HAP-1 (cell line): ENCODE measurements around the gene PLD2.
"Not testable (repeated sequence)": the region's sequence is repeated elsewhere in the genome, so short reads cannot be mapped to it uniquely, and the experiment has no call there.

Experiments
- DNase-seq, 2 experiments: peaks; one replicate each; pipeline ENCODE4 v3.0.0-alpha.2; 2016 to 2020; ENCODE audit warnings: low spot score in 2 of 2
- H3K27me3 ChIP-seq: fragments of 250-450 bp; sonication (Bioruptor Pico); 2 replicates; pipeline ENCODE4 v1.5.1; 2020; ENCODE audit warnings: low read depth, mild to moderate bottlenecking, moderate library complexity
- H3K36me3 ChIP-seq: fragments of 250-450 bp; sonication (Bioruptor Pico); replicated peaks from 2 replicates; pipeline ENCODE4 v1.5.1; 2020; ENCODE audit warnings: mild to moderate bottlenecking
- H3K4me1 ChIP-seq: fragments of 250-450 bp; sonication (Bioruptor Pico); 2 replicates; pipeline ENCODE4 v1.5.1; 2020; ENCODE audit warnings: mild to moderate bottlenecking
- H3K4me3 ChIP-seq: fragments of 250-450 bp; sonication (Bioruptor Pico); 2 replicates; pipeline ENCODE4 v1.5.1; 2020; ENCODE audit warnings: mild to moderate bottlenecking, moderate library complexity
- H3K9me3 ChIP-seq: fragments of 250-450 bp; sonication (Bioruptor Pico); 2 replicates; pipeline ENCODE4 v1.5.1; 2020; ENCODE audit warnings: mild to moderate bottlenecking, moderate library complexity
- in situ Hi-C: fragments of 300-500 bp; cut with MboI; formaldehyde crosslinking; loops from 3 replicates; pipeline ENCODE4 v1.14.3; 2020; ENCODE audit warnings: low sequenced_read_pairs, inconsistent platforms, mixed read lengths

Gene PLD2

GRCh38 chr17:4806456-4806776, 536 bp upstream of the PLD2 start:
- no peaks in the 10 kb centered on the region for H3K9me3 ChIP-seq
- no peaks in the 10 kb centered on the region for H3K27me3 ChIP-seq
- peak overlapping the region; percentile 44 for H3K4me3 ChIP-seq
- peaks cover 17% of the 10 kb centered on the region for H3K36me3 ChIP-seq
- H3K4me1 ChIP-seq = no peaks in the 10 kb centered on the region
- in situ Hi-C loops = no loop called here
- peak; percentile 51 to 65 for DNase-seq

GRCh38 chr17:4807605-4808377, 839 bp downstream of the PLD2 start:
- H3K4me3 ChIP-seq = peak overlapping the region; percentile 77
- H3K4me1 ChIP-seq = no peaks in the 10 kb centered on the region
- no peaks in the 10 kb centered on the region for H3K9me3 ChIP-seq
- H3K36me3 ChIP-seq = peaks cover 17% of the 10 kb centered on the region
- H3K27me3 ChIP-seq = no peaks in the 10 kb centered on the region
- DNase-seq = no peak
- in situ Hi-C loops = no loop called here

DNA sequence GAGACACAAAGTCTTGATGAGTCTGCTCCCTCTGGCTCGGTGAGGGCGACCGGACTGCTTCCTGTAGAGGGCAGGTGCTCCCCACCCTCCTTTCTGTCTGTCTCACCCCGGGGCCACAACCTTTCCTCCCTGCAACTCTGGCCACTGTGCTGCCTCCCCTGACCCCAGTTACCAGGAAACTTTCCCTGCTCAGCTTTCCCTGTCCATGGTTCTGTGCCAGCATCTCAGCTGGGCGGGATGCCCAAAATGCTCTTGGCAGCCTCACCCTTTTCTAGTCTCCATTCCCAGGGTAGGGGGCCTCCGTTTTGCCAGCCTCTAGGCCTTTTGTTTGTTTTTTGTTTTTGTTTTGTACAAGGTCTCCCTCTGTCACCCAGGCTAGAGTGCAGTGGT, 1.4 kb downstream of the PLD2 start:
- Histone ChIP-seq H3K27me3 (no peaks in the 10 kb centered on the region), H3K36me3 (peaks cover 17% of the 10 kb centered on the region), H3K4me1 (no peaks in the 10 kb centered on the region), H3K9me3 (no peaks in the 10 kb centered on the region), H3K4me3 (no peak overlapping the region)
- DNase-seq = no peak
- in situ Hi-C loops = no loop called here

DNA sequence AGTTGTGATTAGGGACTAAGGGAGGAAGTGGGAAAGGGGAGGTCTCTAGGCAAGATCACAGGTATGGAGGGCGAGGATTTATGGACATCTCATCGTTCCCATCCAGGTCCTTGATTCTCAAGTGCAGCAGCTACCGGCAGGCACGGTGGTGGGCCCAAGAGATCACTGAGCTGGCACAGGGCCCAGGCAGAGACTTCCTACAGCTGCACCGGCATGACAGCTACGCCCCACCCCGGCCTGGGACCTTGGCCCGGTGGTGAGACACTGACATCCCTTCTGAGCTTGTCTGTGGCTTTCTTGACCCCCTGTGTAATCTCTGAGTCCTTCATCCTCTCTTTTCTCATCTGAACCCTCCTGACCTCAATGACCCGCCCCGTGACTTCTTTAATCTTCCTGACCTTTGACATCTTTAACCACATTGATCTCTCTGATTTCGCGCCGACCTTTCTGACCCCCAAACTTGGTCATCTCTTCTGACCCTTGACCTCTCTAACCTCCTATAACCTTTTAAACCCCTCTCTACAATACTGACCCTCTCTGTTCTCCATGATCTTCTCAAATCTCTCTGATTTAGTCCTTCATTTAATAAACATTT, 3.8 kb downstream of the PLD2 start:
- Histone ChIP-seq H3K4me1 (no peaks in the 10 kb centered on the region), H3K9me3 (no peaks in the 10 kb centered on the region), H3K27me3 (no peaks in the 10 kb centered on the region), H3K36me3 (peaks cover 22% of the 10 kb centered on the region), H3K4me3 (no peak overlapping the region)
- DNase-seq = no peak
- in situ Hi-C loops = no loop called here

DNA sequence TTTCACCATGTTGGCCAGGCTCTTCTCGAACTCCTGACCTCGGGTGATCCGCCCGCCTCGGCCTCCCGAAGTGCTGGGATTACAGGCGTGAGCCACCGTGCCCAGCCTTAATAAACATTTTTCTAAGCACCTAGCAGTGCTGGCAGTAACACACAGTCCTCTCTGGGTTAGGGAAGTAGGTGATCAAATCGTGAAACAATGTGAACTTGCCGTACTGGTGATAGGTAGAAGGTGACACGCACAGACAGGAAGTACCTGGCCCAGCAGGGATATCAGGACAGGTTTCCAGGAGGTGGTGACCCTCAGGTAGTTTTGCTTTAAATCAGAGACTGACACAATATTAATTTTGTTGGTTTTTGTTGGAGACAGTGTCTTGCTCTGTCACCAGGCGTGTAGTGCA, 4.5 kb downstream of the PLD2 start:
- DNase-seq = no peak
- H3K9me3 ChIP-seq = no peaks in the 10 kb centered on the region
- peaks cover 26% of the 10 kb centered on the region for H3K36me3 ChIP-seq
- no peak overlapping the region for H3K4me3 ChIP-seq
- H3K4me1 ChIP-seq = no peaks in the 10 kb centered on the region
- no peaks in the 10 kb centered on the region for H3K27me3 ChIP-seq
- in situ Hi-C loops = no loop called here

- no peak for DNase-seq
- Histone ChIP-seq H3K36me3 (peaks cover 34% of the 10 kb centered on the region), H3K9me3 (no peaks in the 10 kb centered on the region), H3K4me1 (no peaks in the 10 kb centered on the region), H3K4me3 (no peak overlapping the region), H3K27me3 (no peaks in the 10 kb centered on the region)
- in situ Hi-C loops = no loop called here
Measured at GRCh38 chr17:4812690-4813089, 5.7 kb downstream of the PLD2 start.

DNA sequence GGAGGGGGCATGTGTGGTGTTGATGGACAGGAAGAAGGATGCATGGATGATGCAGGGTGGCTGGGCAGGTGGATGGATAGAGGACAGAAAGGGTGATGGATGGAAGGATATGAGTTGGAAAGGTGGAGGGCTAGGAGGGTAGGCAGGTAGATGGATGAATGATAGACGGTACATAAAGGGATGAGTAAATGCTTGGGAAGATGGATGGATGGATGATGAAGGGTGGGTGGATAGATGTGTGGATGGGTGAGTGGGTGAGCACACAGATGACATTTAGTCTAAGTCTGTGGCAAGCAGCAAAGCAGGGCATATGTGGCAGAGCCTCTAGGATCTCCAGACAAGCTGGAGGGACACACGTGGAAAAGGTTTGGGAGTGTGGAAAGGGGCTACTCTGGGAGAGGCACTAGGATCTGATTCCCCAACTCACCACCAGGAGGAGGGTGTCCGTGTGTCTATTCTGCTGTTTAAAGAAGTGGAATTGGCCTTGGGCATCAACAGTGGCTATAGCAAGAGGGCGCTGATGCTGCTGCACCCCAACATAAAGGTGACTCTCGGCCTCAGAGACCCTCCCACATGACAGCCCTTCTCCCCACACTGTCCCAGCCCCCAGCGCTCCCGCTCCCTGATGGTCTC, 8.2 kb downstream of the PLD2 start:
- in situ Hi-C loops = no loop called here
- Histone ChIP-seq H3K36me3 (peaks cover 25% of the 10 kb centered on the region), H3K9me3 (no peaks in the 10 kb centered on the region), H3K4me1 (no peaks in the 10 kb centered on the region), H3K27me3 (no peaks in the 10 kb centered on the region), H3K4me3 (no peak overlapping the region)
- DNase-seq = no peak

- H3K9me3 ChIP-seq = no peaks in the 10 kb centered on the region
- DNase-seq = no peak
- H3K36me3 ChIP-seq = peaks cover 16% of the 10 kb centered on the region
- H3K4me1 ChIP-seq = no peaks in the 10 kb centered on the region
- in situ Hi-C loops = no loop called here
- no peak overlapping the region for H3K4me3 ChIP-seq
- no peaks in the 10 kb centered on the region for H3K27me3 ChIP-seq
Measured at GRCh38 chr17:4816826-4817225, 9.9 kb downstream of the PLD2 start.

- Histone ChIP-seq H3K9me3 (no peaks in the 10 kb centered on the region), H3K36me3 (peaks cover 16% of the 10 kb centered on the region), H3K4me3 (no peak overlapping the region), H3K27me3 (no peaks in the 10 kb centered on the region), H3K4me1 (no peaks in the 10 kb centered on the region)
- in situ Hi-C loops = no loop called here
- DNase-seq = peak in 1 of 2 experiments; percentile 31
Measured at GRCh38 chr17:4818276-4818675, 11.3 kb downstream of the PLD2 start.

DNA sequence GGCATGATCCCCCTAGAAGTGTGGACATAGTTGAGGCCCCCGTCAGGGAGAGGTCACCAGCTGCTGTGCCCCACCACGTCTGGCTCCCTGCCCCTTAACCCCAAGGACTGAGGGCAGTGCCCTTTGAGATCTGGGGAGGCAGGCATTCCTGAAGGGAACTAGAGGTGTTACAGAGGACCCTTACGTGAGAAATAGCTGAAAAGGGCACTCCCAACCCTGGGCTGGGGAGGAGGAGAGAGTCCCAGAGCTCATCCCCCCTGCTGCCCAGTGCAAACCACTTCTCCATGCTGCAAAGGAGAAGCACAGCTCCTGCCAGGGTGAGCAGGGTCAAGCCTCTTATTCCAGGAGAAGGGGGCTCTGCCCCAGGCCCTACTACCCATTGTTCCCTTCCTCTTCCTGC, 15.9 kb downstream of the PLD2 start:
- Histone ChIP-seq H3K27me3 (no peaks in the 10 kb centered on the region), H3K36me3 (no peaks in the 10 kb centered on the region; the same call in 1 of the 2 replicates), H3K9me3 (no peaks in the 10 kb centered on the region), H3K4me1 (no peaks in the 10 kb centered on the region), H3K4me3 (no peak overlapping the region)
- no peak for DNase-seq
- in situ Hi-C loops = no loop called here

DNA sequence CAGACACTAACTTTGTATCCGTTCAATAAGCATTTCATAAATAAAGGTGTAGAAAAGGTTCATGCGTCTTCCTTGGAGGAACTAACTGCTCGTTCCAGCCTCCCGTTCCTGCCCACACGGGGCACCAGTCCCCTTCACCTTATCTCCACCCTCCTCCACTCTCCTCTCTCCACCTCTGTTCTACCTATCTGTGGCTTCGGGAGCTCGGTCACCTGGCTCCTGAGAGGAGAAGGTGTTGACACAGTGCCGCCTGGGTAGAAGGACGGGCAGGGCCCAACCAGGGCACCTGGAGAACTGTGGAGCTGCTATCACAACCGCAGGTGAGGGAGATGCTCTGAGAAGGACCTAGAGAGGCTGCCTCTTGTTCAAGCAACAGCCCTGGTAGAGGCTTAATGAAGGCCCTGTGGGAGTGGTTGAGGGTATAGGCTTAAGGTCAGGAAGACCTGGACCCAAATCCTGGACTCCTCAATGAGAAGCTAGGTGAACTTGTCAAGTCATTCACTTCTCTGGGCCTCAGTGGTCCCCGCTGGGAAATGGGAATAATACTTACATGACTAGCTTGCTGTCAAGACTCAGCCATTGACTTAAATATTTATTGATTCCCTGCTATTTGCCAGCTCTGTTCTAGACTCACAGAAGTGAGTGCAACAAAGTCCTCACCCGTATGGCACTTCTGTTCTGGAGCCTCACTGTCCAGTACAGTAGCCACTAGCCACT, 16.6 kb downstream of the PLD2 start:
- Histone ChIP-seq H3K4me3 (no peak overlapping the region), H3K4me1 (no peaks in the 10 kb centered on the region), H3K27me3 (no peaks in the 10 kb centered on the region), H3K36me3 (no peaks in the 10 kb centered on the region), H3K9me3 (no peaks in the 10 kb centered on the region)
- in situ Hi-C loops = no loop called here
- DNase-seq = no peak

DNA sequence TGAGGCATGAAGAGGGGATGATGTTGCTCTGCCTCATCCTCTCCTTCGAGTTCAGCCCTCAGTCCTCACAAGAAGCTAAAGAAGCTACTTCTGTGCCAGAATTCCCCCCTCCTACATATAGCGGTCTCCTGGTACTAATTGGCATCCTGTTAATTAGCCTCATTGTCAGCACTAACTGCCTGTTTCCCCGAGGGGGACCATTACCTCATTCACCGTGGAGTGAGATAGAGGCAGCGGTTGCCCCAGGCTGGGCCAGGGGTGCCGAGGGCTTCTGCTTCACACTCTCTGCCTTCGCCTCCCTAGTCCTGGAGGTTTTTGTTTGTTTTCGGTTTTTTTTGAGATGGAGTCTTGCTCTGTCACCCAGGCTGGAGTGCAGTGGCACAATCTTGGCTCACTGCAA, 20.4 kb downstream of the PLD2 start:
- Histone ChIP-seq H3K4me3 (no peak overlapping the region), H3K27me3 (no peaks in the 10 kb centered on the region), H3K9me3 (no peaks in the 10 kb centered on the region), H3K4me1 (no peaks in the 10 kb centered on the region), H3K36me3 (no peaks in the 10 kb centered on the region)
- in situ Hi-C loops = no loop called here
- no peak for DNase-seq

DNA sequence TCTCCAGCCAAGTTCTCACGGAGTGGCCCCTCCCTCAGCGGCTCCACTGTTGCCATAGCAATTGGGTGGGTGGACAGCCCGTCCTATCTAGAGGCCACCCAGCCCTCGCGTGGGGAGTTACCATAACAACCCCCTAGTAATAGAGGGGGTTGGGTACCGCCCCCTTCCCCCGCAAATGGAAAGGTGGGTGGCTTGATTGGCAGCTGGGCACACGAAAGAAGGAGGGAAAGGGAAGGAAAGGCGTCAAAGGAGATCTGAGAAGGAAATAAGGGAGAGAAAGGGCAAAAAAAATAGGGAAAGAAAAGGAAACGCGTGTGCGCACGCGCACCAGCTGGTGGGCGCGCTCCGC, 25.9 kb downstream of the PLD2 start:
- peak overlapping the region; percentile 93 for H3K4me3 ChIP-seq
- H3K9me3 ChIP-seq, DNase-seq, H3K4me1 ChIP-seq, H3K36me3 ChIP-seq, H3K27me3 ChIP-seq, in situ Hi-C loops: not testable (repeated sequence)
